K562 (cell line): ENCODE data around the gene GTSE1.

Source experiments
- EZH2 ChIP-seq: IDR thresholded peaks from 2 replicates; pipeline ENCODE4 v1.6.1; 2012; ENCODE audit warnings: low read depth, mild to moderate bottlenecking, inconsistent platforms, low read length, borderline replicate concordance
- HDGF ChIP-seq: fragments of 450-650 bp; IDR thresholded peaks from 2 replicates; pipeline ENCODE4 v1.6.1; 2016
- JUNB ChIP-seq: fragments of 450-650 bp; formaldehyde crosslinking; conservative IDR thresholded peaks from 2 replicates; pipeline ENCODE4 v1.4.0; 2020; ENCODE audit warnings: mild to moderate bottlenecking
- MEF2A ChIP-seq: IDR thresholded peaks from 2 replicates; pipeline ENCODE4 v1.6.1; 2011; ENCODE audit warnings: low read depth, mild to moderate bottlenecking, low read length, moderate library complexity; ENCODE audit not compliant: control insufficient read depth
- TAF1 ChIP-seq: IDR thresholded peaks from 2 replicates; pipeline ENCODE4 v1.6.1; 2011; ENCODE audit warnings: mild to moderate bottlenecking, low read length, moderate library complexity; ENCODE audit not compliant: insufficient read depth, control insufficient read depth, severe bottlenecking; ENCODE audit errors: extremely low read depth
- ZNF239 ChIP-seq: fragments of 250-450 bp; sonication (Bioruptor Pico); IDR thresholded peaks from 2 replicates; pipeline ENCODE4 v1.4.0; 2020; ENCODE audit warnings: mild to moderate bottlenecking
- ZNF766 ChIP-seq: fragments of 200-800 bp; sonication (Bioruptor generic); conservative IDR thresholded peaks from 2 replicates; pipeline ENCODE4 v1.6.1; 2016; ENCODE audit warnings: missing genetic modification characterization, missing compliant biosample characterization
- TF ChIP-seq, protein P1 (sequence below): fragments of 250-450 bp; sonication (Bioruptor Pico); IDR thresholded peaks from 2 replicates; pipeline ENCODE4 v1.5.0; 2020; ENCODE audit warnings: mild to moderate bottlenecking, borderline replicate concordance
- TF ChIP-seq, protein P2 (sequence below), 3 experiments: fragments of 200-800 bp in 1 of 3; sonication (Bioruptor generic) in 1 of 3; sonication (generic) in 1 of 3; formaldehyde crosslinking in 1 of 3; IDR thresholded peaks; 2 replicates each; pipeline versions ENCODE4 v1.6.1 to v1.8.0; 2016 to 2022; ENCODE audit warnings: mild to moderate bottlenecking in 2 of 3, missing compliant biosample characterization in 2 of 3, missing genetic modification characterization in 2 of 3, missing genetic modification reagents in 1 of 3
- TF ChIP-seq, protein P3 (sequence below), 3 experiments: IDR thresholded peaks in 2 of 3; conservative IDR thresholded peaks in 1 of 3; 2 replicates each; pipeline ENCODE4 v1.5.1; 2011 to 2012; ENCODE audit warnings: low read length in 3 of 3, mild to moderate bottlenecking in 3 of 3, control low read depth in 2 of 3, improper control_type of control experiment in 1 of 3, inconsistent platforms in 1 of 3, low read depth in 1 of 3, mixed read lengths in 1 of 3, moderate library complexity in 1 of 3; ENCODE audit not compliant: insufficient read depth in 2 of 3

DNA sequence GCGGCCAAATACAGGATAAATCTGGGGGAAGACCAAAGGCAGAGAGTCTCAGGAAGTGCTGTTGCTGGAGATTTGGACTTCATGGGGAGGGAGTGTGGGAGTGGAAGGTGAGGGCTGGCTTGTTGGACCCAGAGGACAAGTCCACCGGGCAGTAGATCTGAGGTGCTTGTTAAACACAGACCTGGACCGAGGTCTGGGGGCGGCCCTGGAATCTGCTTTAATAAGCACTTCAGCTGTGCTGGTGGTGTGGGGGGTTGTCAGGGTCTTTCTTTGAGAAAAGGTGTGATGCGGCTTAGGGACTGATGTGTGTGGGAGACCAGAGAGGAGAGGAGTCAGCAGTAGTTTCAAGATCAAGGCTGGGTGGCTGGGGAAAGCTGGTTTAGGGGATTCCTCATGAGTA is 43.3 kb downstream of the GTSE1 start:
- TF ChIP-seq EZH2 (no peak), ZNF239 (CRISPR knock-in tag) (no peak), MEF2A (no peak), HDGF (no peak), ZNF766 (CRISPR knock-in tag) (no peak), JUNB (CRISPR knock-in tag) (no peak), TAF1 (no peak)
- TF ChIP-seq, protein P1, sequence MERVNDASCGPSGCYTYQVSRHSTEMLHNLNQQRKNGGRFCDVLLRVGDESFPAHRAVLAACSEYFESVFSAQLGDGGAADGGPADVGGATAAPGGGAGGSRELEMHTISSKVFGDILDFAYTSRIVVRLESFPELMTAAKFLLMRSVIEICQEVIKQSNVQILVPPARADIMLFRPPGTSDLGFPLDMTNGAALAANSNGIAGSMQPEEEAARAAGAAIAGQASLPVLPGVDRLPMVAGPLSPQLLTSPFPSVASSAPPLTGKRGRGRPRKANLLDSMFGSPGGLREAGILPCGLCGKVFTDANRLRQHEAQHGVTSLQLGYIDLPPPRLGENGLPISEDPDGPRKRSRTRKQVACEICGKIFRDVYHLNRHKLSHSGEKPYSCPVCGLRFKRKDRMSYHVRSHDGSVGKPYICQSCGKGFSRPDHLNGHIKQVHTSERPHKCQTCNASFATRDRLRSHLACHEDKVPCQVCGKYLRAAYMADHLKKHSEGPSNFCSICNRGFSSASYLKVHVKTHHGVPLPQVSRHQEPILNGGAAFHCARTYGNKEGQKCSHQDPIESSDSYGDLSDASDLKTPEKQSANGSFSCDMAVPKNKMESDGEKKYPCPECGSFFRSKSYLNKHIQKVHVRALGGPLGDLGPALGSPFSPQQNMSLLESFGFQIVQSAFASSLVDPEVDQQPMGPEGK (CRISPR knock-in tag): no peak
- TF ChIP-seq, protein P2, sequence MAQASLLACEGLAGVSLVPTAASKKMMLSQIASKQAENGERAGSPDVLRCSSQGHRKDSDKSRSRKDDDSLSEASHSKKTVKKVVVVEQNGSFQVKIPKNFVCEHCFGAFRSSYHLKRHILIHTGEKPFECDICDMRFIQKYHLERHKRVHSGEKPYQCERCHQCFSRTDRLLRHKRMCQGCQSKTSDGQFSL (CRISPR knock-in tag; IDR thresholded peaks at IDR 0.05): no peak
- TF ChIP-seq, protein P2 (tag; IDR thresholded peaks at IDR 0.05): no peak
- TF ChIP-seq, protein P3, sequence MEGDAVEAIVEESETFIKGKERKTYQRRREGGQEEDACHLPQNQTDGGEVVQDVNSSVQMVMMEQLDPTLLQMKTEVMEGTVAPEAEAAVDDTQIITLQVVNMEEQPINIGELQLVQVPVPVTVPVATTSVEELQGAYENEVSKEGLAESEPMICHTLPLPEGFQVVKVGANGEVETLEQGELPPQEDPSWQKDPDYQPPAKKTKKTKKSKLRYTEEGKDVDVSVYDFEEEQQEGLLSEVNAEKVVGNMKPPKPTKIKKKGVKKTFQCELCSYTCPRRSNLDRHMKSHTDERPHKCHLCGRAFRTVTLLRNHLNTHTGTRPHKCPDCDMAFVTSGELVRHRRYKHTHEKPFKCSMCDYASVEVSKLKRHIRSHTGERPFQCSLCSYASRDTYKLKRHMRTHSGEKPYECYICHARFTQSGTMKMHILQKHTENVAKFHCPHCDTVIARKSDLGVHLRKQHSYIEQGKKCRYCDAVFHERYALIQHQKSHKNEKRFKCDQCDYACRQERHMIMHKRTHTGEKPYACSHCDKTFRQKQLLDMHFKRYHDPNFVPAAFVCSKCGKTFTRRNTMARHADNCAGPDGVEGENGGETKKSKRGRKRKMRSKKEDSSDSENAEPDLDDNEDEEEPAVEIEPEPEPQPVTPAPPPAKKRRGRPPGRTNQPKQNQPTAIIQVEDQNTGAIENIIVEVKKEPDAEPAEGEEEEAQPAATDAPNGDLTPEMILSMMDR (IDR thresholded peaks at IDR 0.05 in 2 of 3, conservative IDR thresholded peaks at IDR 0.05 in 1 of 3; ENCODE audit: insufficient read depth in 2 of 3, low read depth in 1 of 3, low read length in 3 of 3): no peak
